Stimulated activated CD4-positive, alpha-beta T cell treated with anti-CD3 and anti-CD28 coated beads, TNF-alpha, amount 100 ng/mL, for 48 hours (primary cell): ENCODE data around the gene FBXL2.
"Not testable (repeated sequence)": the region's sequence is repeated elsewhere in the genome, so short reads cannot be mapped to it uniquely, and the experiment has no call there.

ENCODE experiments used
- DNase-seq, 3 donors: peaks; one replicate each; pipeline ENCODE4 v3.0.0-alpha.2; 2020; ENCODE audit warnings: low read depth in 3 of 3

The FBXL2 gene

GRCh38 chr3:33428734-33429133 lies 151.5 kb downstream of the FBXL2 start:
- no peak for DNase-seq

- DNase-seq: not testable (repeated sequence)
Measured at GRCh38 chr3:33429306-33429705, 152.1 kb downstream of the FBXL2 start.

GRCh38 chr3:33430061-33430460 lies 152.8 kb downstream of the FBXL2 start:
- DNase-seq: no peak

GRCh38 chr3:33430571-33430970 lies 153.3 kb downstream of the FBXL2 start:
- DNase-seq: no peak

GRCh38 chr3:33433843-33434242 lies 156.6 kb downstream of the FBXL2 start:
- DNase-seq: no peak
